Trophoblast cell (in vitro differentiated cells and primary cell): Measurements from ENCODE around the gene EPB41L1.

ENCODE experiments used
- DNase-seq, 2 donors: peaks; one replicate each; pipeline ENCODE4 v3.0.0-alpha.2; 2016
- H2AFZ ChIP-seq: 2 replicates; pipeline ENCODE4 v1.6.1; 2013; ENCODE audit warnings: low read length, moderate library complexity, mild to moderate bottlenecking; ENCODE audit not compliant: insufficient read depth, poor library complexity
- H2AK5ac ChIP-seq: 2 replicates; pipeline ENCODE4 v1.6.1; 2013; ENCODE audit warnings: mild to moderate bottlenecking, low read length
- H2BK120ac ChIP-seq: 2 replicates; pipeline ENCODE4 v1.6.1; 2013; ENCODE audit warnings: low read length, mild to moderate bottlenecking, moderate library complexity; ENCODE audit not compliant: insufficient read depth, poor library complexity
- H2BK12ac ChIP-seq: 2 replicates; pipeline ENCODE4 v1.6.1; 2013; ENCODE audit warnings: mild to moderate bottlenecking, low read length, moderate library complexity
- H2BK5ac ChIP-seq: 2 replicates; pipeline ENCODE4 v1.6.1; 2013; ENCODE audit warnings: low read length, low read depth, moderate library complexity, mild to moderate bottlenecking; ENCODE audit not compliant: poor library complexity
- H3K14ac ChIP-seq: 2 replicates; pipeline ENCODE4 v1.6.1; 2013; ENCODE audit warnings: mild to moderate bottlenecking, low read length
- H3K18ac ChIP-seq: 2 replicates; pipeline ENCODE4 v1.6.1; 2013; ENCODE audit warnings: mild to moderate bottlenecking, low read length
- H3K23ac ChIP-seq: 2 replicates; pipeline ENCODE4 v1.6.1; 2013; ENCODE audit warnings: low read length
- H3K27ac ChIP-seq: 2 replicates; pipeline ENCODE4 v1.5.1; 2013; ENCODE audit warnings: low read depth, mild to moderate bottlenecking, inconsistent platforms, low read length, moderate library complexity
- H3K27me3 ChIP-seq: 2 replicates; pipeline ENCODE4 v1.6.1; 2013; ENCODE audit warnings: inconsistent platforms, mild to moderate bottlenecking, low read length, moderate library complexity; ENCODE audit not compliant: insufficient read depth
- H3K36me3 ChIP-seq, 2 experiments: 1 replicate in 1 of 2; 2 replicates in 1 of 2; pipeline ENCODE4 v1.6.1; 2013; ENCODE audit warnings: low read length in 2 of 2, mild to moderate bottlenecking in 2 of 2, moderate library complexity in 1 of 2; ENCODE audit not compliant: insufficient read depth in 2 of 2, control insufficient read depth in 1 of 2
- H3K4ac ChIP-seq: 2 replicates; pipeline ENCODE4 v1.6.1; 2013; ENCODE audit warnings: low read depth, mild to moderate bottlenecking, low read length, moderate library complexity
- H3K4me1 ChIP-seq, 2 experiments: 1 replicate in 1 of 2; 2 replicates in 1 of 2; pipeline ENCODE4 v1.6.1; 2013; ENCODE audit warnings: low read length in 2 of 2, mild to moderate bottlenecking in 2 of 2, moderate library complexity in 1 of 2; ENCODE audit not compliant: insufficient read depth in 2 of 2, control insufficient read depth in 1 of 2
- H3K4me2 ChIP-seq: 2 replicates; pipeline ENCODE4 v1.6.1; 2013; ENCODE audit warnings: inconsistent platforms, mild to moderate bottlenecking, low read length, moderate library complexity
- H3K4me3 ChIP-seq: 2 replicates; pipeline ENCODE4 v1.5.1; 2013; ENCODE audit warnings: mild to moderate bottlenecking, low read depth, low read length, inconsistent platforms
- H3K79me1 ChIP-seq: one replicate; pipeline ENCODE4 v1.6.1; 2013; ENCODE audit warnings: low read length
- H3K79me2 ChIP-seq: 2 replicates; pipeline ENCODE4 v1.6.1; 2013; ENCODE audit warnings: low read length, mild to moderate bottlenecking; ENCODE audit not compliant: control insufficient read depth, insufficient read depth, poor library complexity
- H3K9ac ChIP-seq: 2 replicates; pipeline ENCODE4 v1.6.1; 2013; ENCODE audit warnings: mild to moderate bottlenecking, low read length
- H3K9me3 ChIP-seq: 2 replicates; pipeline ENCODE4 v1.6.1; 2013; ENCODE audit warnings: low read depth, mild to moderate bottlenecking, control low read depth, inconsistent platforms, low read length; ENCODE audit not compliant: insufficient read depth
- H4K12ac ChIP-seq: 2 replicates; pipeline ENCODE4 v1.6.1; 2013; ENCODE audit warnings: low read depth, mild to moderate bottlenecking, low read length, moderate library complexity
- H4K8ac ChIP-seq: 2 replicates; pipeline ENCODE4 v1.6.1; 2013; ENCODE audit warnings: low read depth, mild to moderate bottlenecking, low read length, moderate library complexity
- H4K91ac ChIP-seq: one replicate; pipeline ENCODE4 v1.6.1; 2013; ENCODE audit warnings: low read depth, mild to moderate bottlenecking, low read length, moderate library complexity
- WGBS: extraction: QIAGEN DNeasy Blood & Tissue Kit; methylation state at CpG from one replicate; pipeline ENCODE4 v1.1.7; 2013; ENCODE audit warnings: missing lambda C conversion rate; ENCODE audit not compliant: insufficient read length, insufficient coverage; ENCODE audit errors: extremely low coverage; 5-methylcytosine and 5-hydroxymethylcytosine counted together

Gene EPB41L1

DNA sequence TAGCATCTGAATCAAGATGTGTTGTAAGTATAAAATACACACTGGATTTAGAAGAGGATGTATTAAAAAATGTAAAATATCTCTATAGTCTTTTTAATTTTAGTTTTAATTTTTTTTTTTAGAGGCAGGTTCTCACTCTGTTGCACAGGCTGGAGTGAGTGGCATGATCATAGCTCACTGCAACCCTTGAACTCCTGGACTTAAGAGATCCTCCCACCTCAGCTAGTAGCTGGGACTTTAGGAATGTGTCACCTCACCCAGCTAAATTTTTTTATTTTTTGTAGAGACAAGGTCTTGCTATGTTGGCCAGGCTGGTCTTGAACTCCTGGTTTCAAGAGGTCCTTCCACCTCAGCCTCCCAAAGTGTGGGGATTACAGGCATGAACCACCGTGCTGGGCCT, 46.7 kb upstream of the EPB41L1 start:
- Histone ChIP-seq H2AK5ac (no peak overlapping the region), H3K23ac (no peak overlapping the region), H3K9me3 (peaks cover 2% of the 10 kb centered on the region), H2BK120ac (no peak overlapping the region), H4K12ac (no peak overlapping the region), H4K8ac (no peak overlapping the region), H3K36me3 (no peaks in the 10 kb centered on the region), H2AFZ (no peak overlapping the region), H3K79me2 (no peaks in the 10 kb centered on the region), H3K14ac (no peak overlapping the region), H3K27ac (no peak overlapping the region), H3K27me3 (no peaks in the 10 kb centered on the region), H3K4me3 (no peak overlapping the region), H2BK12ac (no peak overlapping the region), H2BK5ac (no peak overlapping the region), H3K4me1 (peaks cover 13 to 16% of the 10 kb centered on the region in 2 experiments), H4K91ac (no peak overlapping the region), H3K9ac (no peak overlapping the region), H3K79me1 (no peaks in the 10 kb centered on the region), H3K18ac (no peak overlapping the region), H3K4ac (no peak overlapping the region), H3K4me2 (no peak overlapping the region)
- WGBS: no CpG with 5 or more reads among the region's 1 CpG
- no peak for DNase-seq

- no peak for DNase-seq
- no peak overlapping the region for H3K9ac ChIP-seq
These were observed 45.1 kb upstream of the EPB41L1 start for GRCh38 chr20:36109251-36109947.

DNA sequence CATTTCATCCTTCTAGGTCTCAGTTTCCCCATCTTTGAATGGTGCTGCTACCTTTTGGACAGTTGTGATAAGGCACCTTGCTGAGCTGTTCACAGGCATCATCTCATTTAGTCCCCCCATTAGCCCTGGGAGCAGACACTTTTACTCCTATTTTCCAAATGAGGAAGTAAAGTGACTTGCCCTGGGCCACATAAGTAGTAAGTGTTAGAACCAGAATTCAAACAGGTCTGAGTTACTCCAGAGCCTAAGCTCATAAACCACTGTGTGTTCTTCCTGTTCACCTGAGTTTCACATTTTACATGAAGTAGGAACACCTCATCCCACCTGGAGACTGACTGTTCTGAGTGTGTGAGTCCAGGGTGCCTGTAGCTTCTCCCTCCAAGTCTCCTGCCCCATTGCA, 43.5 kb upstream of the EPB41L1 start:
- peaks cover 13 to 18% of the 10 kb centered on the region in 2 experiments for H3K4me1 ChIP-seq
- H3K14ac ChIP-seq: no peak overlapping the region
- no peak overlapping the region for H3K23ac ChIP-seq
- H3K79me2 ChIP-seq: no peaks in the 10 kb centered on the region
- H4K8ac ChIP-seq: no peak overlapping the region
- H3K36me3 ChIP-seq: no peaks in the 10 kb centered on the region
- H3K79me1 ChIP-seq: no peaks in the 10 kb centered on the region
- H3K9ac ChIP-seq: no peak overlapping the region
- no peak overlapping the region for H3K4me3 ChIP-seq
- peaks cover 2% of the 10 kb centered on the region for H3K9me3 ChIP-seq
- H2BK120ac ChIP-seq: no peak overlapping the region
- H3K27ac ChIP-seq: no peak overlapping the region
- no peak overlapping the region for H4K12ac ChIP-seq
- H2BK12ac ChIP-seq: no peak overlapping the region
- no peaks in the 10 kb centered on the region for H3K27me3 ChIP-seq
- no peak overlapping the region for H2AFZ ChIP-seq
- H3K18ac ChIP-seq: no peak overlapping the region
- no peak overlapping the region for H3K4ac ChIP-seq
- no peak overlapping the region for H2BK5ac ChIP-seq
- H4K91ac ChIP-seq: no peak overlapping the region
- H2AK5ac ChIP-seq: no peak overlapping the region
- no peak overlapping the region for H3K4me2 ChIP-seq
- DNase-seq: no peak

More at GRCh38 chr20:36109251-36109947, 45.1 kb upstream of the EPB41L1 start:
- Histone ChIP-seq H2BK120ac (no peak overlapping the region), H3K27ac (no peak overlapping the region), H3K14ac (no peak overlapping the region), H3K4ac (no peak overlapping the region), H3K4me1 (peaks cover 13 to 16% of the 10 kb centered on the region in 2 experiments), H2AK5ac (no peak overlapping the region), H4K12ac (no peak overlapping the region), H3K27me3 (no peaks in the 10 kb centered on the region), H3K4me2 (no peak overlapping the region), H4K91ac (no peak overlapping the region), H3K36me3 (no peaks in the 10 kb centered on the region), H3K4me3 (no peak overlapping the region), H3K79me1 (no peaks in the 10 kb centered on the region), H4K8ac (no peak overlapping the region), H2BK12ac (no peak overlapping the region), H2AFZ (no peak overlapping the region), H3K23ac (no peak overlapping the region), H2BK5ac (no peak overlapping the region), H3K9me3 (peaks cover 2% of the 10 kb centered on the region), H3K18ac (no peak overlapping the region), H3K79me2 (no peaks in the 10 kb centered on the region)
- no CpG with 5 or more reads among the region's 6 CpGs for WGBS

DNA sequence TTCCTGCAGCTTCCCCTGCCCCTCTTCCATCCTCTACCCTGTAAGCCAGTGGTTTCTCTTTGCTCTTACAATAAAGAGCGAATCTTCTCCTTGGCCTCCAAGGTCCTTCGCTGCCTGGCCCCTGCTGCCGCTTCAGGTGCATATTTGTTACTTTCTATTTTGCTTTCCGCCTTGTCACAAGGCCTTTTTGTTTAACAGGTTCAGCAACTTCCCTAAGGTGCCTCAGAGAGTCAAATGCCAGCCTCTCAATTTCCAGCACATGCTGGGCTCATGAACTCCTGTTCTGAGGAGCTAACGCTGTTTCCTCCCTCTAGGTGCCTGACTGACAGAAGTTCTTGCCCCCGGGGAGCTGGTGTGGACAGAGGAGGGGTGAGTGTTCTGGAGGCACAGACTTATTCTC, 42.4 kb upstream of the EPB41L1 start:
- H3K4me1 ChIP-seq: peaks cover 19 to 28% of the 10 kb centered on the region in 2 experiments
- H3K4me3 ChIP-seq: no peak overlapping the region
- H3K4ac ChIP-seq: no peak overlapping the region
- H2BK12ac ChIP-seq: no peak overlapping the region
- no peak overlapping the region for H3K18ac ChIP-seq
- H3K27ac ChIP-seq: no peak overlapping the region
- H2BK120ac ChIP-seq: no peak overlapping the region
- H3K9ac ChIP-seq: no peak overlapping the region
- no peak overlapping the region for H3K14ac ChIP-seq
- no peak overlapping the region for H2BK5ac ChIP-seq
- H3K27me3 ChIP-seq: no peaks in the 10 kb centered on the region
- H3K23ac ChIP-seq: no peak overlapping the region
- H4K91ac ChIP-seq: no peak overlapping the region
- no peak overlapping the region for H2AK5ac ChIP-seq
- no peak overlapping the region for H4K12ac ChIP-seq
- no peak overlapping the region for H3K4me2 ChIP-seq
- H3K79me2 ChIP-seq: no peaks in the 10 kb centered on the region
- no peaks in the 10 kb centered on the region for H3K9me3 ChIP-seq
- peak; percentile 35 to 78 for DNase-seq
- no peaks in the 10 kb centered on the region for H3K79me1 ChIP-seq
- no peaks in the 10 kb centered on the region for H3K36me3 ChIP-seq
- H2AFZ ChIP-seq: no peak overlapping the region
- H4K8ac ChIP-seq: no peak overlapping the region
- no CpG with 5 or more reads among the region's 6 CpGs for WGBS
